T47D (cell line): ENCODE measurements around the gene GDF10.

Source experiments
- DNase-seq, 2 experiments: peaks; one replicate each; pipeline versions ENCODE4 v3.0.0 to v3.0.0-alpha.2; 2011 to 2012; ENCODE audit warnings: low read depth in 1 of 2, low spot score in 1 of 2
- JUND ChIP-seq: IDR thresholded peaks from 2 replicates; pipeline ENCODE4 v1.6.1; 2012; ENCODE audit warnings: low read depth
- in situ Hi-C: cut with HindIII; loops from 2 replicates; pipeline ENCODE4 v1.10.0; 2016; ENCODE audit warnings: low sequenced_read_pairs, low pct_unique_long_range_greater_than_20kb

GDF10 gene

GRCh38 chr10:47260505-47261111 is 39.4 kb upstream of the GDF10 start:
- TF ChIP-seq JUND: no peak
- no peak for DNase-seq
- in situ Hi-C loops: no loop called here

GRCh38 chr10:47261121-47261520 is 38.9 kb upstream of the GDF10 start:
- in situ Hi-C loops: no loop called here
- no peak for TF ChIP-seq JUND

GRCh38 chr10:47261556-47261955 is 38.4 kb upstream of the GDF10 start:
- in situ Hi-C loops: no loop called here
- no peak for TF ChIP-seq JUND
- DNase-seq: no peak

More at GRCh38 chr10:47261121-47261520, 38.9 kb upstream of the GDF10 start:
- no peak for DNase-seq

- no peak for DNase-seq
- TF ChIP-seq JUND: no peak
- in situ Hi-C loops: no loop called here
These were observed 37.1 kb upstream of the GDF10 start for GRCh38 chr10:47262606-47263533.

- in situ Hi-C loops: no loop called here
- no peak for DNase-seq
- TF ChIP-seq JUND: no peak
These were observed 35.2 kb upstream of the GDF10 start for GRCh38 chr10:47264797-47265281.

- no peak for TF ChIP-seq JUND
- in situ Hi-C loops: no loop called here
- DNase-seq: no peak
These were observed 33.4 kb upstream of the GDF10 start for GRCh38 chr10:47266602-47267001.

GRCh38 chr10:47268696-47269095 is 31.3 kb upstream of the GDF10 start:
- in situ Hi-C loops: no loop called here
- no peak for TF ChIP-seq JUND
- DNase-seq: no peak

GRCh38 chr10:47269294-47269693 is 30.7 kb upstream of the GDF10 start:
- in situ Hi-C loops: no loop called here
- no peak for TF ChIP-seq JUND
- peak in 1 of 2 experiments; percentile 24 for DNase-seq

GRCh38 chr10:47276071-47276470 is 23.9 kb upstream of the GDF10 start:
- DNase-seq: no peak
- TF ChIP-seq JUND: no peak
- in situ Hi-C loops: no loop called here

GRCh38 chr10:47276576-47277351 is 23.2 kb upstream of the GDF10 start:
- no peak for DNase-seq
- TF ChIP-seq JUND: no peak
- in situ Hi-C loops: no loop called here

GRCh38 chr10:47277352-47278151 is 22.4 kb upstream of the GDF10 start:
- DNase-seq: no peak
- in situ Hi-C loops: no loop called here

GRCh38 chr10:47278152-47278473 is 21.9 kb upstream of the GDF10 start:
- DNase-seq: no peak
- no peak for TF ChIP-seq JUND
- in situ Hi-C loops: no loop called here

More at GRCh38 chr10:47277352-47278151, 22.4 kb upstream of the GDF10 start:
- no peak for TF ChIP-seq JUND
